ENCODE data around the gene IL1R2. TPM values are rescaled to one million over a fixed set of nuclear protein-coding genes. Genes with fewer than 3 reads are reported as not detected.

IL1R2 gene
- total RNA-seq, 4 donors from 2014 or later: 2.3 to 18.2 (median 7.0) TPM

GRCh38 chr2:101975171-101975870, 16.4 kb upstream of the IL1R2 start:
- Histone ChIP-seq H3K36me3 (no peaks in the 10 kb centered on the region), H3K27me3 (no peaks in the 10 kb centered on the region), H3K4me1 (no peaks in the 10 kb centered on the region), H3K9me3 (no peaks in the 10 kb centered on the region), H3K27ac (no peak overlapping the region), H3K4me3 (no peak overlapping the region)
- DNase-seq: no peak
- TF ChIP-seq CTCF (IDR thresholded peaks at IDR 0.05) (no peak), POLR2A (IDR thresholded peaks at IDR 0.05) (no peak)

GRCh38 chr2:101976891-101977290, 14.9 kb upstream of the IL1R2 start:
- no peaks in the 10 kb centered on the region for H3K36me3 ChIP-seq
- DNase-seq: no peak

GRCh38 chr2:101980368-101980767, 11.4 kb upstream of the IL1R2 start:
- Histone ChIP-seq H3K4me3 (no peak overlapping the region), H3K9me3 (no peaks in the 10 kb centered on the region), H3K27ac (no peak overlapping the region), H3K27me3 (no peaks in the 10 kb centered on the region), H3K36me3 (no peaks in the 10 kb centered on the region), H3K4me1 (no peaks in the 10 kb centered on the region)
- DNase-seq: no peak
- no peak for TF ChIP-seq CTCF (IDR thresholded peaks at IDR 0.05)

More at GRCh38 chr2:101976891-101977290, 14.9 kb upstream of the IL1R2 start:
- no peaks in the 10 kb centered on the region for H3K4me1 ChIP-seq
- H3K27me3 ChIP-seq: no peaks in the 10 kb centered on the region
- TF ChIP-seq CTCF (IDR thresholded peaks at IDR 0.05) (no peak), POLR2A (IDR thresholded peaks at IDR 0.05) (no peak)
- no peak overlapping the region for H3K4me3 ChIP-seq
- H3K27ac ChIP-seq: no peak overlapping the region
- no peaks in the 10 kb centered on the region for H3K9me3 ChIP-seq

GRCh38 chr2:101981066-101981465, 10.7 kb upstream of the IL1R2 start:
- TF ChIP-seq POLR2A (IDR thresholded peaks at IDR 0.05): no peak
- no peak for TF ChIP-seq CTCF (IDR thresholded peaks at IDR 0.05)
- Histone ChIP-seq H3K9me3 (no peaks in the 10 kb centered on the region), H3K4me1 (no peaks in the 10 kb centered on the region), H3K4me3 (no peak overlapping the region), H3K27me3 (no peaks in the 10 kb centered on the region), H3K27ac (no peak overlapping the region), H3K36me3 (no peaks in the 10 kb centered on the region)
- no peak for DNase-seq

GRCh38 chr2:101981504-101981903, 10.3 kb upstream of the IL1R2 start:
- Histone ChIP-seq H3K4me1 (no peaks in the 10 kb centered on the region), H3K9me3 (no peaks in the 10 kb centered on the region), H3K27me3 (no peaks in the 10 kb centered on the region), H3K27ac (no peak overlapping the region), H3K4me3 (no peak overlapping the region), H3K36me3 (no peaks in the 10 kb centered on the region)
- TF ChIP-seq CTCF (IDR thresholded peaks at IDR 0.05) (no peak), POLR2A (IDR thresholded peaks at IDR 0.05) (no peak)
- DNase-seq: no peak

Data from Peyer's patch (tissue), 4 donors.